ENCODE results near the gene CCDC63. TPM values are rescaled to one million over a fixed set of nuclear protein-coding genes. Genes with fewer than 3 reads are reported as not detected.

CCDC63 gene
- total and polyA plus RNA-seq, 2 of the 13 experiments (the other 11 are each of a cell fraction or from before 2014, with no cell fraction given): not detected

GRCh38 chr12:110826592-110827200 is 20.1 kb upstream of the CCDC63 start (continued):
- TF ChIP-seq BATF2 (CRISPR knock-in tag; IDR thresholded peaks at IDR 0.05): no peak
- no peak for TF ChIP-seq IKZF1 (IDR thresholded peaks at IDR 0.05)
- TF ChIP-seq TP53 (CRISPR knock-in tag; conservative IDR thresholded peaks at IDR 0.05): no peak
- TF ChIP-seq ZNF225 (CRISPR knock-in tag; IDR thresholded peaks at IDR 0.05): no peak
- TF ChIP-seq MIER2 (CRISPR knock-in tag; IDR thresholded peaks at IDR 0.05): no peak; the same call in 1 of the 2 replicates
- no peak for TF ChIP-seq ZNF143 (CRISPR knock-in tag; IDR thresholded peaks at IDR 0.05)
- no peak for TF ChIP-seq ZSCAN22 (CRISPR knock-in tag; IDR thresholded peaks at IDR 0.05)
- no peak for TF ChIP-seq ZBTB40 (IDR thresholded peaks at IDR 0.05)
- 0 out of 2 replicates have a peak, but pooled peaks have one; percentile 29 for TF ChIP-seq ZBTB40 (CRISPR knock-in tag; IDR thresholded peaks at IDR 0.05)
- TF ChIP-seq SMAD3 (CRISPR knock-in tag; IDR thresholded peaks at IDR 0.05): 0 out of 2 replicates have a peak, but pooled peaks have one; percentile 50
- 0 out of 2 replicates have a peak, but pooled peaks have one; percentile 36 for TF ChIP-seq SP4 (CRISPR knock-in tag; IDR thresholded peaks at IDR 0.05)
- TF ChIP-seq CBFB (CRISPR knock-in tag; IDR thresholded peaks at IDR 0.05): 0 out of 2 replicates have a peak, but pooled peaks have one; percentile 27
- TF ChIP-seq ZNF720 (CRISPR knock-in tag; IDR thresholded peaks at IDR 0.05): no peak
- no peak for TF ChIP-seq ISL2 (CRISPR knock-in tag; IDR thresholded peaks at IDR 0.05)
- no peak for TF ChIP-seq ZC3H4 (CRISPR knock-in tag; IDR thresholded peaks at IDR 0.05; ENCODE audit: borderline replicate concordance)
- no peak for TF ChIP-seq ZNF256 (CRISPR knock-in tag; conservative IDR thresholded peaks at IDR 0.05)
- no peak for TF ChIP-seq ZNF850 (CRISPR knock-in tag; conservative IDR thresholded peaks at IDR 0.05)
- TF ChIP-seq SNAPC2 (CRISPR knock-in tag; IDR thresholded peaks at IDR 0.05): no peak
- no peak for TF ChIP-seq DNMT3B (CRISPR knock-in tag; conservative IDR thresholded peaks at IDR 0.05)
- peak; percentile 67 for TF ChIP-seq ELF1 (CRISPR knock-in tag; IDR thresholded peaks at IDR 0.05)
- TF ChIP-seq ARNT2 (CRISPR knock-in tag; IDR thresholded peaks at IDR 0.05; ENCODE audit: low read depth): no peak
- TF ChIP-seq SAP130 (CRISPR knock-in tag; IDR thresholded peaks at IDR 0.05; ENCODE audit: low read depth): peak; percentile 53; the same call in 1 of the 2 replicates

All from HepG2 (cell line).